Measurements from ENCODE around the gene TRRAP.

TRRAP gene

DNA sequence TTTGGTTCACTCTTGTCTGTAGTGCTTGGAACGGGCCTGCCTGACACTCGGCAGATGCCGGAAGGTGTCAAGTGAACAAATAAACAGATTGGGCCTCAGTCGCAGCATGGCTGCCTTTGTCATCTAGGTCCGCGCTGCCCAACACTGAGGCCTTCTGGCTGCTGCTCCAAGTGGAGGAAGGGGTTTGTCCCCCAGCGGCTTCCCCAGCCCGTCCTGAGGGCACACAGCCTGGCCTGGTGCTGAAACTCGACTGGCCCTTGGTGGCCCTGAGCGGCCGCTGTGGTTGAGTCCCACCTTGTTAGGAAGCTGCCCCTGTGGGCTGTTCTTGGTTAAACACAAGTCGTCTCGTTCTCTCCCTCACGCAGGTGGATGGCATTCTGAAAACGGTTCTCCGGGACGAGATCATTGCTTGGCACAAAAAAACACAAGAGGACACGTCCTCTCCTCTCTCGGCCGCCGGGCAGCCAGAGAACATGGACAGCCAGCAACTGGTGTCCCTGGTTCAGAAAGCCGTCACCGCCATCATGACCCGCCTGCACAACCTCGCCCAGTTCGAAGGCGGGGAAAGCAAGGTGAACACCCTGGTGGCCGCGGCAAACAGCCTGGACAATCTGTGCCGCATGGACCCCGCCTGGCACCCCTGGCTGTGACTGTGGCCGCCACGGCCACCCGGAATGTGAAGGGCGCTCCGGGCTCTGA, 133.5 kb downstream of the TRRAP start:
- no peak for DNase-seq

DNA sequence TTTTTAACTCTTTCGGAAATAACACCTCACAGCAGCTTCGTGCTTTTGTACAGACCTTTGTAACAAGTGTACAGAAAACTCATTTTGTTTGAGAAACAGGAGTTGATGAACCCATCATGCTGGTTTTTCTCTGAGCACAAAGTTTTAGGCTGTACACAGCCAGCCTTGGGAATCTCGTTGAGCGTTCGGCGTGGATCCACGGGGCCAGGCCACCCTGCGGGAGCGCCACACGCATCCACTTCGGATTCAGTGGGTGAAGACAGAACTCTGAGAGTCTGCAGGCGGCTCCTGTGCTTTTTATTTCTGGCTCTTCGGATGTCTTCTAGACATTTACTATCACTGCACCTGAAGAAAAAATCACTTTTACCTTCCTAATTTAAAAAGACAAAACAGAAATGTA, 134.4 kb downstream of the TRRAP start:
- DNase-seq: no peak

DNA sequence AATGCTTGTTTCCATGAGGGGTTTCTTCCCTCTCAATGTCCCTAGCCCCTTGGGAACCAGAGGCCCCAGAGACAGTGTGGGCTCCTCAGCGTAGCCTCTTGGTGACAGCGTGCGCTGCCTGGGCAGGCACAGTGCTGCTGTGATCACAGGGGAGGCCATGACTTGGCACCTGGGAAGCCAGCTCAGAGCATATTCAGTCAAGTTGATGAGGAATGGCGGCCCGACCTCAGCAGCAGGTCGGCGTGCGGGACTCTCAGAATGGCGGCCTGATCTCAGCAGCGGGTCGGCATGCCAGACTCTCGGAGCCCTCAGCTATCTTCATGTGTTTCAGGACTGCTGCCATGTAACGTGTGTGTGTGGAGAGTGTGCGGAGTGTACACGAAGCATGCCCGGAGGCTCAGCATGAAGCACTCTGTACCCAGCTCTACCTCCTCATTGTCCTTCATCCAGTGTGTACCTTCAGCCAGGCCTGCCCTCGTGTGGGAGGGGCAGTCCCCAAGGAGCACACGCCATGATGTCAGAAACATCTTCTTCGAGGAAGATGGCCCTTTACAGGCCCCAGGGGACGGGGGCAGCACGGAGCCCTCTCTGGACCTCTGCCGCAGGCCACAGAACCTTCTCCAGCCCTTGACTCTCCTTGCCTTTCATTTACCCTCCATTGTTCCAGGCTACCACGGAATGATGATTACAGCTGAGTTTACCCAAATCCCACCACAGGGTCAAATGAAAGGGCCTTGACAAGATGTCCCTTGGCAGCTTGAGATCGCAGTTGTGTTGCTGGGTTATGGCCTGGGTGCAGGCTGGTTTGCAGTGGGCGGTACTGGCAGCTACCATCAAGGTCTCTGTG, 135.2 kb downstream of the TRRAP start:
- no peak for DNase-seq

DNA sequence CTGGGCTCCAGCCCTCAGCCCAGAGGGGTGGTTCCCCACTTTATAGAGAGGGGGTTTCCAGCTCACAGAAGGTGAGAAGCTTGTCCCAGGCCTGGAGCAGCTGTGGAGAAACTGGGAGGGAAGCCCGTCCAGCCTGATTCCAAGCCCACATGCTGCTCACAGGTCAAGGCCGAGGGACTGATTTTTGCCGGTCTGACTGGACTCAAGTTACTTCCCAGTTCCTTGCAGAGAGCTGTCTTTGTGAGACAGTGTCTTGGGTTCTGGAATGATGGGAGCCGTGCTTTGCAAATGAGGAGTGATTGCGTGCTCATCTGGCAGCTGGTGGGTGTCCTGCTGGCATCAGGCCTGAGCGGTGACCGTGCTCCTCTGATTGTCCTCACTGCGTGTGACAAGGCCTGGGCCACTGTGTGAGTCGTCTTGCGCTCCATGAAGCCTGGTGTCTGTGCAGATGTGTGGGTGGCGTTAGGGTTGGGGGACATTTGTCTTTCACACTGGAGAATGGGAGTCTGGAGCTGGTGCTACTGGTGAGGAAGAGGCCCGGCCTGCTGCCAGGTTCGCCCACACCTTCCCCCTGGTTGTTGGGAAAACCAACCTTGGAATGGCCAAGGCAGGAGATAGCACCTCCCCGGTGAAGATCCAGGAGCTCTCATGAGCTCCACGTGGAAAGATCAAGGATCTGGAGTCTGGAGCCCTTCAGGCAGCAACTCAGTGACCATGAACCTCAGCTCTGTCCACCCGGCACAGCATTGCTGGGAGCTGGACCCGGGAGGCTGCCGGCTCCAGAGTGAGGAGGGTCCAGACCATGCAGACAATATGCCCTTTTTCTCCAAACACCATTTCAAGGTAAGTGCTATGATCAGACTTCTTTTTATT, 136.0 kb downstream of the TRRAP start:
- DNase-seq: no peak

DNA sequence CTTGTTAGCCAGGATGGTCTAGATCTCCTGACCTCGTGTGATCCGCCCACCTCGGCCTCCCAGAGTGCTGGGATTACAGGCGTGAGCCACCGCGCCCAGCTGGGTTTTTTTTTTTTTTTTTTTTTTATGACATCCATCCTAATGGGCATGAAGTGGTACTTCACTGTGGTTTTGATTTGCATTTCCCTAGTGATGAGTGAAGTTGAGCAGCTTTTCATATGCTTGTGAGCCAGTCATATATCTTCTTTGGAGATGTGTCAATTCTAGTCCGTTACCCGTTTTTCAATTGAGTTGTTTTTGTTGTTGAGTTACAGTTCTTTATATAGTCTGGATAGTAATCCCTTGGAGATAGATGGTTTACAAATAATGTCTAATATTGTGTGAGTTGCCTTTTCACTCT, 137.9 kb downstream of the TRRAP start:
- no peak for DNase-seq

DNA sequence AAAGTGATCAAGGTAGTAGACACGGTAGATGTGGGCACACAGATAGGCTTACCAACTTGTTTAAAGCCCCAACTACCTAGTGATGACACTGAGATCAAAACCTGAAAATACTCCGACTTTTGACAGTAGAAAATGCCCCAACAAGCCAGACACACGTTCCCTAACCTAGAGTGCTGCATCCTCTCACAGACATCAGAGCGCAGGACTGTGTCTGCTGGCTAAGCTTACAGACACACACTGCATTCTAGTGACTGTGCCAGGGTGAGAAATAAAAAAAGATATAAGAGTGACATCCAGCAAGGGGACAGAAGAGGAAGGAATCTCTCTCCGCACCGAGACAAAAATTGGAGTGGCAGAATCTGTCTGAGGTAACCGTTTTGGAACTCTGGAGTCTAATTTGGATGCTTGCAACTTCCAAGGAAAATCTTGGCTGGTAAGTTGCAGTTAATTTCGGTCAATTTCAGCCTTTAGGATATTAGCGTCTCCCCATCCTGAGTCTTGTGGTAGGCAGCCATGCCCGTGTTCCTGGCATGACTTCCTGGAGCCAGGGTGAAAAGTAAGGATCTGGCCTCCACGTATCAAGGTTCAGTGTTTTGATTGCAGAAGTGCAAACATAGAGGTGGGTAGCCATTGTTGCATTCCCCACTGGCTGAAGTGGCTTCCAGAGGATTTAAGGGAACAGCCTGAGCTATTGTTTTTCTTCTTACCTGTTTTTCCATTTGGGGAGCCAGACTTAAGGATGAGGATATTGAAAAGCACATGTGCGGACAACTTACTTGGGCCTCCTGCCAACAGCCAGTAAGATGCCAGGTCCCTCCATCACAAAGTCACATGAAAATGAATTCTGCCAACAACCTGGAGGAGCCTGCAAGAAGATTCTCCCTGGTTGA, 141.4 kb downstream of the TRRAP start:
- DNase-seq: no peak

DNA sequence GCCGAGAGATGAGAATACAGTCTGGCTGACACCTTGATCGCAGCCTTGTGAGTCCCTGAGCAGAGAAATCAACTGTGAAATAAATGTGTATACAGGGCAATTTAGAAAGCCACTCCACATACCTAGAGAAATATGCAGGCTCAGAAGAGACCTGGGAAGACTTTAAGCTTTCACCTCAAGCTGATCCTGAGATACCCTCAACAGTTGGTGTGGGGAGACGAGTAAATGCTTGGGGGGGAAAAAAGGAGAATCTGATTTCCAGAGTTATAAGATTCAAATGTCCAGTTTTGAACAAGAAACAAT, 142.0 kb downstream of the TRRAP start:
- DNase-seq: no peak

DNA sequence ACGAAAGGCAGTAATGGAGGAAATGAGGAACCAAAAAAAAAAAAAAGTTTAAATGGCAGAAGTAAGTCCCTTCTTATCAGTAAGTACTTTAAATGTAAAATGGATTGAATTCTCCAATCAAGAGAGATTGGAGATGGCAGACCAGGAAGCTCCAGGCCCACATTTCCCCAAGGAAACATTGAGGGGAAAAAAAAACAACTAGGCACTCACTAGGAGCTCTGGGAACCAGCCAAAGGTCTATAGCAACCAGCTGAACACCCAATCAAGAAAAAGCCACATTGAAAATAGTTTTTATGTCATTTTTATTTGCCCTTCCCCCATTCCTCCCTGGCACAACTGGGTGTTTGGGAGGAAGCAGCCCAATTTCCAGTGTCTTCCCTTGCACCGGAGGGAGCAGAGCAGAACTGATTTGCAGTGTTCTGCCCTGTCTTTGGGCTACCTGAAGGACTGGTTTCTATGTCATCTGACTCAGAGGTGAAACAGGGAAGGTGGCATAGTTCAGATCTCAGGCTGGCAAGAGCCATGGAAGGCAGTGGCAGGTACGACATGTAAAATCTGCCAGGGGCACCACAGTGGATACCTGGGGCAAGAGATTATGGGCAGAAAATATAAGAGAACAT, 143.7 kb downstream of the TRRAP start:
- DNase-seq: peak; percentile 4

DNA sequence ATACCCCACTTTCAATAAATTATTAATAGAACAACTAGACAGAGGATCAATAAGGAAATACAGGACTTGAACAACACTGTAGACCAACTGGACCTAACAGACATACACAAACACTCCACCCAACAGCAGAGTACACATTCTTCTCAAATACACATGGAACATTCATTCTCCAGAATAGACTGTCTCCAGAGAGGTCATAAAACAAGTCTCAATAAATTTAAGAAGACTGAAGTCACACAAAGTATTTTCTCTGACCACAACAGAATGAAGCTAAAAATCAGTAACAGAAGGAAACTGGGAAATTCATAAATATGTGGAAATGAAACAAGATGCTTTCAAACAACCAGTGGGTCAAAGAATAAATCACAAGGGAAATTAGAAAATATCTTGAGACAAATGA, 145.7 kb downstream of the TRRAP start:
- DNase-seq: no peak

DNA sequence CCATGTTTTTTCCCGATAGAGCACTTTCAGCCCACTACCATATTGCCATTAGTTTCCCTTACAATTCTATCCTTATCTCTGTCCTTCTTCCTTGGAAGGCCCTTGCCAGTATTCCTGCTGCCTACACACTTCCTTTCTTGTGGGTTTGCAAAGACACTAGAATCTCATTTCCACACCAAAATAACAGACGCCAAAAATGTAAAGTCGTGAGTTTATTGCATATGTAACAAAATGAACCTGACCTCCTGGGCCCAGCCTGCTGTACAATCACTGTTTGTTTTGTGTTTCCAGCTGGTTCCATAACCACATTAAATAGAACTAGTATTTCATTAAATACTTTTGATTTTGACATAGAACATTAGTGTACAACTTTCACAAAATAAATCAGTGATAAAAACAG, 148.9 kb downstream of the TRRAP start:
- no peak for DNase-seq

DNA sequence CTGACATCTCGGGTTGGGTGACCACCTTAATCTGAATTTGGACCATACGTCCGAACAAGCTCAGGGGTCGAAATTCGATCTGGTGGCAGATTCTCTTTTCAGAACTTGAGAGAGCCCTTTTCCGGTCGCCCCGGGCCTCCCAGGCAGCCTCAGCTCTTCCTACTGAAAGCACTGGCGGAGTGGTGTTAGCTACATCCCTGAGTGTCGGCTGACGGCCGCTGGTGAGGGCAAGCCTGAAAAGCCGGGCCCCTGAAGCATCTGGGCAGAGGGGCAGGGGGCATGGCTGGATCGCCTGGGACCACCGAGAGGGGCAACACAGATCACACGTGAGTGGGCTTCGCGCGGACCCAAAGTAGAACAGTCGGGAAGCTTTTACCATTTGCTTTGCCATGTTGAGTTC, 149.5 kb downstream of the TRRAP start:
- no peak for DNase-seq

DNA sequence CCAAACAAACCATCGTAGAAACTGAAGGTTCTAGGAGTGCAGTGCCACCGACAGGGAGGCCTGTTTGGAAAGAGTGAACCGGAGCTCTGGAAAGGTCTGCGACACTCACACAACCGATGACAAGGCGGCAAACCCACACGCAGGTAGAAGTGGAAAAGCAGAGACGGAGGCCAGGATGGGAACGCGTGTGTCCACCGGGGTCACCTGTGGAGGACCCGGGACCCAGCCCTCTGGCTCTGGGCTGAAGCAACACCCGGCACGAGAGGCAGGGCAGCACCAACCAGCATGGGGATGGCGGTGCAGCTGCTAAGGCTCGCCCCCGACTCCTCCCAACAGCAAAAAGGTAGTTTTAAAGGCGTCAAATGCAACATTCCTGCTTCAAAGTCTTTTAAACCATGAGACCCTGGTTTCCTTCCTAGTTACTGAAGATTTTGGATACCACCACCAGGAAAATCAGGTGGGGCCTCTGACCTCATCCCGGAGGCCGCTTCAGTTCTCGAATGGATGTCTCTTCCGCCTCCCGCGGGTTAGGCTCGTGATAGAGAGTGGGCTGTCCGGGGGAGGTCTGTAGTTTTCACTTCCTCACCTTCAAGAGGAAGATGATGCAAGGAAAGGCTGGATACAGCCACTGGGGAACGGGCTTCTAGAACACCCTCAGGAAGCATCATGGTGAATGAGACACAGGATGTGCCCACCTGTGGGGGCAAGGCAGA, 150.1 kb downstream of the TRRAP start:
- no peak for DNase-seq

DNA sequence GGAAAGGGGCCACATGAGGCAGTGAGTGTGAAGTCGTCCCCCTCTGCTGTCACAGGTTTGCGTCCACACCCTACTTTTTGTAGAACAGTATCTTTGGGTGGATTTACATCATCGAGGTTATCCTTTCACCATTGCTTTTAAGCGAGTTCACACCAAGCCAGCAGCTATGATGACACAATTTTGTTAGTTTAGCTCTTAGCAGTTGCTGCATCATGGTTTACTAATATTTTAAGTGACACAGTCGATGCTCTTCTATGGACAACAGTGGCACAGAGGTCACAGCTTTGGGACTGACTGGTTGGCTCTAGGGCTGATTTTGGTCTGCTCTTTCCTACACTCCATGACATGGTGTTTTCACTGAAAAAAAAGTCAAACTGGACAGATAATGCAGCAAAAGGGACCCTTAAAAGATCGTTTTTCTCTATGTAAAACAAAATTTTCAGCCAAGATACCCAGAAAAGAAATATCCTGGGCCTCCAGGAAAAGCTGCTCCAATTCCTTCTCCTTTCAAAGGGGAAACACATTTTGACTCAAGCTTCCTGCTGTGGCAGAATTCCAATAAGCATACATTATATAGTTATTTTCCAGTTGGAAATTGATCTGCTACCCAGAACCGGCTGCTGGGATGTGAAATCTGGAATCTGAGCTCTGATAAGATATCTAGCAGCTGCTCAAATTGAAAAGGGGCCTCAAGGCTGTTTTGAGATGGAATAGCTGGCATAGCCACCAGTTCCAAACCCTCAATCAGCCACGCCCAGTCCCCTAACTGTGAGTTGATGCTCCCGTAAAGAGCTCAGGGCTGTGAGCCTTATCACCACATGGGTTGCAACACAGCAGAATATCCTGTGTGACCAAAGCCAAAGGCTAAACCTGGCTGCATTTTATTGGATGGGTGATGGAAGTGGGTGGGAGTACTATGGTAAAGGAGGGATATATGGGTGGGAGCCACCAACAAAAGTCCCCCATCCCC, 151.4 kb downstream of the TRRAP start:
- DNase-seq: no peak

DNA sequence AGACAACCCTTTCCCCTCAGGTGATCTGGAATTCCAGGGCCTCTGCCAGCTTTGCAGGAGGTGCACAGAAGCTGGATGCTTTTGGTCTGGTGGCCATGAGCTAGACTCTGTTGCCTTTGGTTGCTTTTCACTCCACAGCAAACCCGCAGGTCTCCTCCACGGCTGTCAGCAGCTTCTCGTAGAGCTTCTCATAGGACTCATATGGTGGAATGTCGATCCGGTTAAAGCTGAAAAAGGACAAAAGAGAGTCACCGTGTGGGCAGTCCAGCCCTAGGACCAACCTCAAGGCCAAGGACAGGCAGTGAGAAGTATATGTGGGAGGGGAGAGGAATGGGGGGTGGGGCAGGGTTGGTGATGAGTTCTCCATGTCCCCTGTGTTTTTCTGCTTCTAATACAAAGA, 152.1 kb downstream of the TRRAP start:
- no peak for DNase-seq

DNA sequence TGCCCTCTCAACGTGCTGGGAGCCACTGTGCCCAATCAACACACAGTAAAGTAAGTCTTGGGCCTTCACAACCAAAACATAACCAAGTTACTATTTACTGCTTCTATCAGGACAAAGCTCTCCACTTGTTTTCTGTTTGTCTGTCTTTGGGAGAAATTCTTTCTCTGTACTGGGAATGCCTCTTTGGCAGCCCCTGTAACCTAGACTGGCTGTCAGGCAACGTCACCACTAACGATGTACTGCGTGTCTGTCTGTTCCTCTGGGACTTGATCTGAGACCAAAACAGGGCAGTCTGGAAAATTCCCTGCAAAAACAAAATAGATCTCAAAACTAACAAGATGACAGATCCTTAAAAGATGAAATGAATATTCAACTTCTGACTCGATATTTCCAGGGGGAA, 152.6 kb downstream of the TRRAP start:
- no peak for DNase-seq

DNA sequence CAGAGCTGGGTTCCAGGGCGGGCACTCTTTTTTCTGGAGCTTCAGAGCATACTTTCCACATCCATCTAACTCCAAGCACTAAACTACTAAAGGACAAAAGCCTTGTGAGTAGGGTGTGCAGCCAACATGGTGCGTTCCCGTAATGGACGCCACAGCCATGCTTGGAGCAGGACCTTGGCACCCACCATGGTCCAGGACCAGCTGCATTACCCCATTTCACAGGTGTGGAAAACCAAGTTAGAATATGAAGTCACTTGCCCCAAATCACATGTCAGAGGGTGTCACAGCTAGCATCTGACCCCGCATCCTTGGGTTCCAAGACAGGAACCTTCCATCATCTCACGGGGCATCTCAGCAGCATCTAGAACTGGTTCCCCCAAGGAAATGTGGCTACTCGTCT, 153.2 kb downstream of the TRRAP start:
- no peak for DNase-seq

DNA sequence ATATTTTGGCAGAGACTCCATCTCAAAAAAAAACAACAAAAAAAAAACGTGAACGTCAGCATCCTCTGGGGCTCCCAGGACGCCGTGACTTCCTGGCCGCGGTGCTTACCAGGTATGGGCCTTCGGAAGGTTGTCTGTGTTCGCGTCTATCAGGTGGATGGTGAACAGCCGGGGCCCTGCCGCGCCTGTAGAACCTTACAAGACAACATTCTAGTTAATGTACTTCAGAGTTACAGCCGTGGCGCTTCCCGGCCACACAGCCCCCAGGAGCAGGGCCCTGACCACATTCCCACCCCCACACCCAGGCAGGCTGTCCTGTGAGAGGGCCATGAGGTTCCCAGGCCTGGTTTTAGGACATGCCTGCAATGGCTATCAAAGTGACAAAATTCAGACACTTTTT, 154.6 kb downstream of the TRRAP start:
- DNase-seq: no peak

DNA sequence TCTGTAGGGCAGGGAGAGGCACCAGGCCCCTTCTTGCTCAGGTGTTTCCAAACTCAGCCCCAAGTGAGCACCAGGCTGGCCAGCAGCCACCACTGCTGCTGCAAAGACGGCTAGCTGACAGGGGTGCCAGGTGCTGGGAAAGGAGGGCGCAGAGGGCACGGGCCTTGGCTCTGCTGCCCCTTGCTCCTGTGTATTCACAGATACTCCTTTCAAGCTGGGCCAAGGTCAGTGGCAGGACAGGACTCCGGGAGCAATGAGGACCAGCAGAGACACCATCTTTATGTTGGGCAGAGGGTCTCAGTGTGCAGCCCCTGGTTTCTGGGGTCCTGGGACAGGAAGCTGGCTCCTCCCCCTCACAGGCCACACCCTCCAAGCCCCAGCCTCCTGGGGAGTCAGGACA, 155.4 kb downstream of the TRRAP start:
- no peak for DNase-seq

DNA sequence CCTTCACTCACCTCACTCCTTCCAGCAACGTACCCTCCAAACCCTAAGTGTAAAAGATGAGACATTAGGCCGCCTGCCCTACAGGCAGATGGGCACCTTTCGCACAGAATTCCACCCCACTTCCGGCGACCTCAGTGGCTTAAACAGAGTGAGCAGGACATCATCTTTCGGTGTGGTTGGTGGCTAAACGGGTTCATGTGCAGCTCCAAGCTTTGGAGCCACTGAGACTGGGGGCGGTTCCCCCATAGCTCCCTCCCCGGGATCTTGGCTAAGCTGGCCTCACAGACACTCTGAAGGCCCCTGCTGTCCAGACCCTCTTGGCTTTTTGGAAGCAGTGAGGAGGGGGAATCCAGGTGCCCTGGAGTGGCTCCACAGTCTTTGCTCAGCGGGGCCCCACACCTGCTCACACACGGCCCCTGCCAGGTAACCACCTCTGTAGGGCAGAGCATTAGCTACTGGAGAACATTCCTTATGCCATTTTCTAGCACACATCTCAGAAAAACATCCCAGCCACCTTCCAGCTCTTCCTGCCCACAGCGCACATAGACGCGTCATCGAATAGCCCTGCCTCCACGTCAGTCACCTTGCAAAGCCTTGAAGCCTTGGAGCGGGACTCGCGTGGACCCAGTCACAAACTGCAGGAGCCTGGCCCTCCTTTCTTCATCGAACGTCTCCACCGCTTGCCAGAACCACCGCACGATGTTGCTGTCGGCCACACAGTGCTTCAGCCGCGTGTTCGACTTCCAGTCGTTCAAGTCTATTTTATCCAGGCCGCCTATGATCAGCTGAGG, 156.8 kb downstream of the TRRAP start:
- DNase-seq: no peak
